IMR-90 (cell line): ENCODE data around the gene PLCB4. TPM values are rescaled to one million over a fixed set of nuclear protein-coding genes. Genes with fewer than 3 reads are reported as not detected.

ENCODE experiments used
- ATAC-seq: fragments of 200-7000 bp; cut with Tn5 transposase; 2 replicates; pipeline ENCODE4 v1.9.1; 2020; ENCODE audit warnings: low read depth, mild to moderate bottlenecking, moderate library complexity
- BruUV-seq: library from RNA; stranded (reverse); fragments of 400-500 nt; replicated peaks from 2 replicates; lab custom pipeline; 2021; lab: Mats Ljungman, UMichigan
- CTCF ChIA-PET: fragments of 300-600 bp; formaldehyde crosslinking; extraction: SDS; loops from one replicate; lab custom pipeline; 2021; ENCODE audit warnings: antibody characterized with exemption; lab: Yijun Ruan, JAX
- POLR2A ChIA-PET: fragments of 300-600 bp; sonication (Branson Sonifier 250); formaldehyde crosslinking; loops from one replicate; lab custom pipeline; 2022; ENCODE audit warnings: antibody characterized with exemption; ENCODE audit not compliant: unreplicated experiment; lab: Charles Lee
- DNase-seq: peaks from one replicate; pipeline ENCODE4 v3.0.0; 2013
- H2AFZ ChIP-seq: replicated peaks from 2 replicates; pipeline ENCODE3; 2013; ENCODE audit warnings: low read length, mild to moderate bottlenecking; ENCODE audit not compliant: poor library complexity
- H2AK5ac ChIP-seq: 2 replicates; pipeline ENCODE4 v1.6.1; 2013; ENCODE audit warnings: low read depth, low read length, inconsistent platforms
- H2AK9ac ChIP-seq: replicated peaks from 2 replicates; pipeline ENCODE3; 2013; ENCODE audit warnings: mild to moderate bottlenecking, low read depth, low read length, moderate library complexity; ENCODE audit not compliant: poor library complexity
- H2BK120ac ChIP-seq: 2 replicates; pipeline ENCODE4 v1.6.1; 2013; ENCODE audit warnings: low read depth, low read length, inconsistent platforms
- H2BK15ac ChIP-seq: 3 replicates; pipeline ENCODE4 v1.6.1; 2013; ENCODE audit warnings: low read depth, low read length, inconsistent platforms
- H2BK20ac ChIP-seq: 2 replicates; pipeline ENCODE4 v1.6.1; 2013; ENCODE audit warnings: low read depth, mild to moderate bottlenecking, inconsistent platforms, low read length, moderate library complexity
- H2BK5ac ChIP-seq: 2 replicates; pipeline ENCODE4 v1.6.1; 2013; ENCODE audit warnings: mild to moderate bottlenecking, low read depth, low read length, inconsistent platforms; ENCODE audit not compliant: poor library complexity, severe bottlenecking
- H3K14ac ChIP-seq: replicated peaks from 2 replicates; pipeline ENCODE4 v1.6.1; 2013; ENCODE audit warnings: low read depth, low read length, inconsistent platforms
- H3K18ac ChIP-seq: 2 replicates; pipeline ENCODE4 v1.6.1; 2013; ENCODE audit warnings: low read depth, low read length, control low read depth
- H3K23ac ChIP-seq: 2 replicates; pipeline ENCODE4 v1.6.1; 2013; ENCODE audit warnings: low read depth, low read length, inconsistent platforms
- H3K27ac ChIP-seq: 2 replicates; pipeline ENCODE4 v1.5.1; 2013; ENCODE audit warnings: mild to moderate bottlenecking, control low read depth, low read length; ENCODE audit not compliant: insufficient read depth
- H3K27me3 ChIP-seq: 2 replicates; pipeline ENCODE4 v1.6.1; 2013; ENCODE audit warnings: low read length; ENCODE audit not compliant: control insufficient read depth, insufficient read depth
- H3K36me3 ChIP-seq: 2 replicates; pipeline ENCODE4 v1.6.1; 2013; ENCODE audit warnings: low read length, mixed read lengths; ENCODE audit not compliant: control insufficient read depth, insufficient read depth
- H3K4ac ChIP-seq: 2 replicates; pipeline ENCODE4 v1.6.1; 2013; ENCODE audit warnings: low read depth, low read length, inconsistent platforms
- H3K4me1 ChIP-seq: 2 replicates; pipeline ENCODE4 v1.6.1; 2013; ENCODE audit warnings: low read length, mixed read lengths; ENCODE audit not compliant: control insufficient read depth, insufficient read depth
- H3K4me2 ChIP-seq: 2 replicates; pipeline ENCODE4 v1.6.1; 2013; ENCODE audit warnings: low read depth, mild to moderate bottlenecking, control low read depth, low read length, moderate library complexity
- H3K4me3 ChIP-seq: 2 replicates; pipeline ENCODE4 v1.5.1; 2013; ENCODE audit warnings: low read depth, mild to moderate bottlenecking, control low read depth, low read length, moderate library complexity; ENCODE audit not compliant: insufficient read depth
- H3K56ac ChIP-seq: 2 replicates; pipeline ENCODE4 v1.6.1; 2013; ENCODE audit warnings: low read length, inconsistent platforms; ENCODE audit not compliant: insufficient read depth; ENCODE audit errors: extremely low read depth
- H3K79me1 ChIP-seq, 2 experiments: 2 replicates each; pipeline ENCODE4 v1.6.1; 2013; ENCODE audit warnings: low read length in 2 of 2, inconsistent platforms in 1 of 2, low read depth in 1 of 2
- H3K9ac ChIP-seq: 2 replicates; pipeline ENCODE4 v1.6.1; 2013; ENCODE audit warnings: low read depth, low read length, control low read depth
- H3K9me1 ChIP-seq: 2 replicates; pipeline ENCODE4 v1.6.1; 2013; ENCODE audit warnings: low read length, inconsistent platforms; ENCODE audit not compliant: insufficient read depth
- H3K9me3 ChIP-seq: 2 replicates; pipeline ENCODE4 v1.6.1; 2013; ENCODE audit warnings: low read length; ENCODE audit not compliant: control insufficient read depth, insufficient read depth
- H4K20me1 ChIP-seq: 2 replicates; pipeline ENCODE4 v1.6.1; 2013; ENCODE audit warnings: low read length, inconsistent platforms; ENCODE audit not compliant: insufficient read depth
- H4K5ac ChIP-seq: 2 replicates; pipeline ENCODE4 v1.6.1; 2013; ENCODE audit warnings: mild to moderate bottlenecking, low read depth, low read length, control low read depth
- H4K8ac ChIP-seq, 2 experiments: 2 replicates each; pipeline ENCODE4 v1.6.1; 2013; ENCODE audit warnings: low read depth in 2 of 2, low read length in 2 of 2, control low read depth in 1 of 2, inconsistent platforms in 1 of 2
- H4K91ac ChIP-seq: 2 replicates; pipeline ENCODE4 v1.6.1; 2013; ENCODE audit warnings: low read depth, low read length, inconsistent platforms; ENCODE audit not compliant: insufficient read depth
- CEBPB ChIP-seq: IDR thresholded peaks from 2 replicates; pipeline ENCODE4 v1.6.1; 2012; ENCODE audit warnings: low read depth, low read length, improper control_type of control experiment
- CHD1 ChIP-seq: IDR thresholded peaks from 2 replicates; pipeline ENCODE4 v1.6.1; 2012; ENCODE audit warnings: low read depth, low read length, improper control_type of control experiment
- RCOR1 ChIP-seq: IDR thresholded peaks from 2 replicates; pipeline ENCODE4 v1.6.1; 2012; ENCODE audit warnings: mild to moderate bottlenecking, low read length, improper control_type of control experiment; ENCODE audit not compliant: insufficient replicate concordance
- WGBS, 2 experiments: methylation state at CpG; one replicate each; pipeline versions ENCODE4 v1.1.5 to v1.1.7; 2013; ENCODE audit warnings: missing lambda C conversion rate in 2 of 2; ENCODE audit not compliant: insufficient read length in 1 of 2; ENCODE audit errors: extremely low coverage in 2 of 2; 5-methylcytosine and 5-hydroxymethylcytosine counted together
- dilution Hi-C: fragments of 300-500 bp; cut with HindIII; formaldehyde crosslinking; loops from one replicate; pipeline ENCODE4 v1.14.3; 2018; ENCODE audit warnings: low sequenced_read_pairs; ENCODE audit not compliant: unreplicated experiment
- in situ Hi-C: fragments of 300-500 bp; cut with MboI; formaldehyde crosslinking; loops from 3 replicates; pipeline ENCODE4 v1.14.3; 2019; ENCODE audit warnings: low sequenced_read_pairs, inconsistent platforms, mixed read lengths
- intact Hi-C: fragments of 100-400 bp; cut with micrococcal nuclease; formaldehyde crosslinking; loops from 2 replicates; pipeline ENCODE4 v1.10.0; 2022
- polyA plus RNA-seq, 3 experiments: library from polyadenylated mRNA; depleted of rRNA; stranded (reverse); fragments of >200 nt; gene quantifications; 2 replicates each; pipeline ENCODE4 v1.2.3, GENCODE V29; 2012; ENCODE audit warnings: low replicate concordance in 1 of 3
- total RNA-seq: library from RNA; depleted of rRNA; stranded (reverse); fragments of >200 nt; gene quantifications from 2 replicates; pipeline ENCODE4 v1.2.3, GENCODE V29; 2012

The PLCB4 gene
- total and polyA plus RNA-seq, 2 of the 4 experiments (the other 2 are of a cell fraction), result 12.5 to 24.0 TPM

- peaks cover 6% of the 10 kb centered on the region for H3K36me3 ChIP-seq
- peak overlapping the region; percentile 72 for H2BK5ac ChIP-seq
- H3K4me2 ChIP-seq, result peak overlapping the region; percentile 50; the same call in 1 of the 2 replicates
- no peaks in the 10 kb centered on the region for H3K27me3 ChIP-seq
- no peaks in the 10 kb centered on the region for H3K9me3 ChIP-seq
- intact Hi-C loops (loop anchor here (1.0 kb wide), 2 partner anchors 202 to 506 kb away; no protein-coding TSS in a partner anchor), dilution Hi-C loops (no loop called here), in situ Hi-C loops (loop anchor here (5.0 to 25.0 kb wide), 2 partner anchors 199 to 504 kb away; no protein-coding TSS in a partner anchor)
- H3K56ac ChIP-seq, result peak overlapping the region; percentile 42; the same call in 1 of the 2 replicates
- POLR2A ChIA-PET, result no interaction called here
- H3K23ac ChIP-seq, result 0 out of 2 replicates have a peak overlapping the region, but pooled peaks have one; percentile 62
- peak overlapping the region; percentile 58; the same call in 1 of the 2 replicates for H4K5ac ChIP-seq
- ATAC-seq, result peak; percentile 19
- peak overlapping the region; percentile 21; the same call in 1 of the 2 replicates for H2BK20ac ChIP-seq
- H3K4me1 ChIP-seq, result peaks cover 8% of the 10 kb centered on the region
- H2AFZ ChIP-seq, result no peak overlapping the region
- no peak overlapping the region for H2BK15ac ChIP-seq
- H3K4ac ChIP-seq, result peak overlapping the region; percentile 75
- WGBS, 2 experiments, result 22% methylated on average over 5 of the region's 10 CpGs; no CpG with 5 or more reads in 1 of the 2 experiments
- H2AK5ac ChIP-seq, result peak overlapping the region; percentile 74; the same call in 1 of the 2 replicates
- CTCF ChIA-PET, result interaction anchor here (0.6 to 3.0 kb wide), 16 partner anchors 9 to 906 kb away, joined by 3 to 24 read pairs (median 5); no protein-coding TSS in a partner anchor
- no TSS peak for BruUV-seq
- no peaks in the 10 kb centered on the region for H3K79me1 ChIP-seq
- no peaks in the 10 kb centered on the region for H3K9me1 ChIP-seq
- peak overlapping the region; percentile 48; the same call in 1 of the 2 replicates for H2BK120ac ChIP-seq
- no peak overlapping the region for H3K9ac ChIP-seq
- H3K4me3 ChIP-seq, result no peak overlapping the region
- H3K27ac ChIP-seq, result peak overlapping the region; percentile 32; the same call in 1 of the 2 replicates
- peak; percentile 75 for DNase-seq
- peak overlapping the region; percentile 48; the same call in 1 of the 2 replicates for H3K18ac ChIP-seq
- no peak overlapping the region for H2AK9ac ChIP-seq
- H3K14ac ChIP-seq, result 0 out of 2 replicates have a peak overlapping the region, but pooled peaks have one; percentile 34
- peak overlapping the region in 1 of 2 experiments; percentile 53; a peak in 1 of 4 replicates for H4K8ac ChIP-seq
- no peak for TF ChIP-seq RCOR1
- no peak for TF ChIP-seq CHD1
- peak; percentile 31; the same call in 1 of the 2 replicates for TF ChIP-seq CEBPB
- H4K20me1 ChIP-seq, result no peaks in the 10 kb centered on the region
- peak overlapping the region; percentile 50 for H4K91ac ChIP-seq
These were observed 339.8 kb downstream of the PLCB4 start for GRCh38 chr20:9408422-9409300.
